WI38 (cell line): ENCODE data around the gene POU2AF1.

Source experiments
- H3K4me3 ChIP-seq: 2 replicates; pipeline ENCODE4 v1.5.1; 2011; ENCODE audit warnings: low read depth, mild to moderate bottlenecking, control low read depth, low read length
- CTCF ChIP-seq: IDR thresholded peaks from 2 replicates; pipeline ENCODE4 v1.5.1; 2012; ENCODE audit warnings: low read depth, mild to moderate bottlenecking, control low read depth, low read length

POU2AF1 gene

GRCh38 chr11:111382451-111382850 is 3.4 kb upstream of the POU2AF1 start:
- no peak overlapping the region for H3K4me3 ChIP-seq

GRCh38 chr11:111379602-111380136 is 594 bp upstream of the POU2AF1 start:
- H3K4me3 ChIP-seq: no peak overlapping the region
- no peak for TF ChIP-seq CTCF

More at GRCh38 chr11:111382451-111382850, 3.4 kb upstream of the POU2AF1 start:
- TF ChIP-seq CTCF: no peak

GRCh38 chr11:111378185-111378860 is 752 bp downstream of the POU2AF1 start:
- TF ChIP-seq CTCF: no peak
- no peak overlapping the region for H3K4me3 ChIP-seq

- H3K4me3 ChIP-seq: no peak overlapping the region
- no peak for TF ChIP-seq CTCF
These were observed 2.7 kb downstream of the POU2AF1 start for GRCh38 chr11:111376181-111376871.

GRCh38 chr11:111373590-111373989 is 5.5 kb downstream of the POU2AF1 start:
- H3K4me3 ChIP-seq: no peak overlapping the region

GRCh38 chr11:111372538-111372937 is 6.5 kb downstream of the POU2AF1 start:
- TF ChIP-seq CTCF: no peak
- no peak overlapping the region for H3K4me3 ChIP-seq

More at GRCh38 chr11:111373590-111373989, 5.5 kb downstream of the POU2AF1 start:
- no peak for TF ChIP-seq CTCF
